Bronchial epithelial cell (primary cell): Measurements from ENCODE around the gene RIC3. TPM values are rescaled to one million over a fixed set of nuclear protein-coding genes. Genes with fewer than 3 reads are reported as not detected.

Source experiments
- DNase-seq: peaks from one replicate; pipeline ENCODE4 v3.0.0-alpha.2; 2010; ENCODE audit warnings: low read depth
- FAIRE-seq: peaks from 2 replicates; lab custom pipeline; 2011; peaks lifted over from hg19 to GRCh38; lab: Jason Lieb, UNC
- H3K27me3 ChIP-seq: 2 replicates; pipeline ENCODE4 v1.5.1; 2011; ENCODE audit warnings: low read length; ENCODE audit not compliant: control insufficient read depth, insufficient read depth
- H3K36me3 ChIP-seq: 2 replicates; pipeline ENCODE4 v1.5.1; 2011; ENCODE audit warnings: low read length; ENCODE audit not compliant: control insufficient read depth, insufficient read depth
- H3K4me3 ChIP-seq: 2 replicates; pipeline ENCODE4 v1.5.1; 2011; ENCODE audit warnings: mild to moderate bottlenecking, low read depth, low read length, control low read depth
- total RNA-seq: library from RNA; depleted of rRNA; stranded (reverse); fragments of >200 nt; gene quantifications from 2 replicates; pipeline ENCODE4 v1.2.1, GENCODE V29; 2014
- TF ChIP-seq, protein P1 (sequence below): IDR thresholded peaks from 2 replicates; pipeline ENCODE4 v1.5.1; 2011; ENCODE audit warnings: mild to moderate bottlenecking, moderate library complexity, low read length, control low read depth, inconsistent platforms; ENCODE audit not compliant: insufficient read depth, severe bottlenecking

Gene RIC3
- total RNA-seq, 1 donor from 2014 or later, result 0.26 TPM

DNA sequence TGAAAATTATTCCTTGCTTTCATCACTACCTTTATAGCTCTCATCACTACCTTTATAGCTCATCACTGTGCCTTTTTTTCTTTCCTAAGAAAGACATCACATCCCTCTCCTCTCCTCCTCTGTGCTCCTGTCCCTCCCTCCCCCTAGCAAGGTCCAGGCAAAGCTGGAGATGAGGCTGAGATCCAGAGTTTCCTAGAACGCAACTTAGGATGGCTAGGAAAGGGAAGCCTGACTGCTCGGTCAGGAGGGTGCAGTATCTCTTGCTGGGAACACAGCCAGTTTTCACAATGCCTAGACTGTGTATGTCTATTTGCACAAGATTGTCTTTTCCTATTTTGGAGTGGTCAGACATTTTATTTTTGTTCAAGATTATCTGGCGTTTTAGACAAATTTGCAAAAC lies 63.2 kb downstream of the RIC3 start:
- no peaks in the 10 kb centered on the region for H3K36me3 ChIP-seq
- H3K27me3 ChIP-seq, result no peaks in the 10 kb centered on the region
- DNase-seq (no peak), FAIRE-seq (no peak)
- TF ChIP-seq, protein P1, sequence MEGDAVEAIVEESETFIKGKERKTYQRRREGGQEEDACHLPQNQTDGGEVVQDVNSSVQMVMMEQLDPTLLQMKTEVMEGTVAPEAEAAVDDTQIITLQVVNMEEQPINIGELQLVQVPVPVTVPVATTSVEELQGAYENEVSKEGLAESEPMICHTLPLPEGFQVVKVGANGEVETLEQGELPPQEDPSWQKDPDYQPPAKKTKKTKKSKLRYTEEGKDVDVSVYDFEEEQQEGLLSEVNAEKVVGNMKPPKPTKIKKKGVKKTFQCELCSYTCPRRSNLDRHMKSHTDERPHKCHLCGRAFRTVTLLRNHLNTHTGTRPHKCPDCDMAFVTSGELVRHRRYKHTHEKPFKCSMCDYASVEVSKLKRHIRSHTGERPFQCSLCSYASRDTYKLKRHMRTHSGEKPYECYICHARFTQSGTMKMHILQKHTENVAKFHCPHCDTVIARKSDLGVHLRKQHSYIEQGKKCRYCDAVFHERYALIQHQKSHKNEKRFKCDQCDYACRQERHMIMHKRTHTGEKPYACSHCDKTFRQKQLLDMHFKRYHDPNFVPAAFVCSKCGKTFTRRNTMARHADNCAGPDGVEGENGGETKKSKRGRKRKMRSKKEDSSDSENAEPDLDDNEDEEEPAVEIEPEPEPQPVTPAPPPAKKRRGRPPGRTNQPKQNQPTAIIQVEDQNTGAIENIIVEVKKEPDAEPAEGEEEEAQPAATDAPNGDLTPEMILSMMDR, result no peak
- no peak overlapping the region for H3K4me3 ChIP-seq

DNA sequence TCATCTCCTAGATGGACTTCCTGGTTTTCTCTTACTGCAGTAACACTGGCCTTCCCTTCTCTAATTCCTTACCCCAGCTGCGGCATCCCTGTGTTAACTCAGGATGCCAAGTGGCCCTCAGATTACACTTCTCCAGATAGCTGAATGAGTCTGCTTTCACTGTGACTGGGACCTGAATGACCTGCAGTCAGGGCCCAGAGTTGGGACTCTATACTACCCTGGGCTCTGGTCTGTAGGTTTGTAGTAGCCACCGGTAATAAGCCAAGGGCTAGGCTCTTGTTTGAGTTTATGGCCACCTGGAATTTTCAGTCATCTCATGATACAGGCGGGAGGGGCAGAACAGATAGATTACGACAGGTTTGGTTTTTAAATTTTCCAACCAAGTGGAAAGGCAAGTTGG lies 63.7 kb downstream of the RIC3 start:
- H3K36me3 ChIP-seq, result no peaks in the 10 kb centered on the region
- FAIRE-seq, result no peak

DNA sequence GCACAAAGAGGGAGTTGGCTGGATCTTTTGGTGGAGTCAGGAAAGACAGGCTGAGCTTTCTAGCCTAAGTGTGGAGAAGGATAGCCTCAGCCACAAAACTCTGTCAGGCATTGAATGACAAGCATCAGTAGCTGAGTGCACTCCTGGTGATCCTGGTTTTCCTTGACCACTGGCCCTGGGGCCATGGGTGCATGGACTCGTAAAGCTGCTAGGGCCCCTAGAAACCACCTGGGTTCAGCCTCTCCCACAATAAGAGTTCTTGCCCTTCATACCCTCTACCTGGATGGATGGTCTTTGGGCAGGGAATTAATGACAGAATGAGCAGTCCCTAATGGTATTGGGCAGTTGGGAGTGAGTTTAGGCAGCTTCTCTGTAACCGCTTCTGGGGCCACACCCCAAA lies 64.9 kb downstream of the RIC3 start:
- FAIRE-seq, result no peak
- H3K36me3 ChIP-seq, result no peaks in the 10 kb centered on the region
- TF ChIP-seq, protein P1, result no peak

More for the DNA sequence above, 63.7 kb downstream of the RIC3 start:
- Histone ChIP-seq H3K27me3 (no peaks in the 10 kb centered on the region), H3K4me3 (no peak overlapping the region)
- DNase-seq, result no peak
- TF ChIP-seq, protein P1, result no peak

DNA sequence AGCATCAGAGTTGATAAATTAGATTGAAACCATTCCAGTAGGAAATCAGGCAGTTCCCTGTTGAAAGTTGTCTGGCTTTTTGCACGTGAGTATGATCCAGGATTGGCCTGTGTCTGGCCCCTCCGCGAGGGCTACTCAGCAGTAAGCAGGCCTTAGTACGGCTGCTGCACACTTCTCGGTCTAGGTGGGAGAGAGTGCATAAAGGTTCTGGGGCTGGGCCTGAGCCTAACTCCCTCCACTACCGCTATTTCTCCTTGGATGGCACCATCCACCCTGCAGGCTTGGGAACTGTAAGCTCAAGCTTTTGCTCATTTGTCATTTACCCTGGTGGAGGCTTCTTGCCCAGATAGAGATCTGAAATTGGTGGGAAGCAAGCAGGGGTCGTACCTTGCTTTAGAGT lies 65.9 kb downstream of the RIC3 start:
- no peak overlapping the region for H3K4me3 ChIP-seq
- H3K36me3 ChIP-seq, result no peaks in the 10 kb centered on the region
- DNase-seq (no peak), FAIRE-seq (no peak)
- TF ChIP-seq, protein P1, result no peak
- no peaks in the 10 kb centered on the region for H3K27me3 ChIP-seq

More for the DNA sequence above, 64.9 kb downstream of the RIC3 start:
- Histone ChIP-seq H3K27me3 (no peaks in the 10 kb centered on the region), H3K4me3 (no peak overlapping the region)
- DNase-seq, result no peak

DNA sequence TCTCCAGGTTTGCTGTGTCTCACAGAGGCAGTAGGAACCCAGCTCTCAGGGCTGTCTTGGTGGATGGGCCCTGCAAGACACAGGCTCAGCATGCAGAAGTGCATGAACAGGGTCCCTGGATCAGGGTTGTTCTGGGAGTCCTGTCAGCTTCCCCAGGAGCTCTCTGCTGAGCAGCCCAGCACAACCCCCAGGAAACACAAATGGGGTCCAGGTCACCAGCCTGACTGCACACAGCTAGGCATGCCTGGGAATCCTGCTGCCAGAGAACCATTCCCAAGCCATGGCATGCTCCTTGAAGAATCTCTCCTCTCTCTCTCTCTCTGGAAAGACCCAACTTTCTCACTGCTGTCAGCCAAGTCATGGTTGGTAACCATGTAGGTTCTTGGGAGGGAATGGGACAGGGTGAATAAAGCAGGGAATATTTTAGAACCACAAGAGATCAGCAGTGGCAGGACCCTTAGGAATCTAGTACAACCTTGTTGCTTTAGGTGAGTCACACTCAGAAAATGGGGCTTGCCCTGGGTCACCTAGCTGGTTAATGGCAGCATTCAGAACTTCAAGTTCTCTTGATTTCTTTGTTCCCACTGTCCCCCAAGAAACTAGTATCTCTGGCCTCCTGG lies 66.4 kb downstream of the RIC3 start:
- no peak for FAIRE-seq
- Histone ChIP-seq H3K27me3 (no peaks in the 10 kb centered on the region), H3K4me3 (no peak overlapping the region), H3K36me3 (no peaks in the 10 kb centered on the region)
- no peak for DNase-seq
- TF ChIP-seq, protein P1, result no peak

DNA sequence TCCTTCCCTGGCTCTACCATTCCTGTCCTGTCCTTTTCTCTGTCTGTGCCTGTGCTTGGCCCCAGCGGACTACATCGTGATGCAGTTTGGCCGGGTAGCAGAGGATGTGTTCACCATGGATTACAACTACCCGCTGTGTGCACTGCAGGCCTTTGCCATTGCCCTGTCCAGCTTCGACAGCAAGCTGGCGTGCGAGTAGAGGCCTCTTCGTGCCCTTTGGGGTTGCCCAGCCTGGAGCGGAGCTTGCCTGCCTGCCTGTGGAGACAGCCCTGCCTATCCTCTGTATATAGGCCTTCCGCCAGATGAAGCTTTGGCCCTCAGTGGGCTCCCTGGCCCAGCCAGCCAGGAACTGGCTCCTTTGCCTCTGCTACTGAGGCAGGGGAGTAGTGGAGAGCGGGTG lies 67.4 kb downstream of the RIC3 start:
- H3K27me3 ChIP-seq, result no peaks in the 10 kb centered on the region
- no peak overlapping the region for H3K4me3 ChIP-seq
- H3K36me3 ChIP-seq, result no peaks in the 10 kb centered on the region
- DNase-seq, result no peak
- TF ChIP-seq, protein P1, result no peak
- FAIRE-seq, result no peak
